HG03575 (cell line): ENCODE measurements around the gene NPIPB4.
"Not testable (repeated sequence)": the region's sequence is repeated elsewhere in the genome, so short reads cannot be mapped to it uniquely, and the experiment has no call there.

Experiments
- ATAC-seq: cut with Tn5 transposase; IDR thresholded peaks from one replicate; pipeline ENCODE4 v1.9.1; 2021; ENCODE audit not compliant: unreplicated experiment, insufficient number of reproducible peaks, low FRiP score; ENCODE audit errors: extremely low read depth

The NPIPB4 gene

DNA sequence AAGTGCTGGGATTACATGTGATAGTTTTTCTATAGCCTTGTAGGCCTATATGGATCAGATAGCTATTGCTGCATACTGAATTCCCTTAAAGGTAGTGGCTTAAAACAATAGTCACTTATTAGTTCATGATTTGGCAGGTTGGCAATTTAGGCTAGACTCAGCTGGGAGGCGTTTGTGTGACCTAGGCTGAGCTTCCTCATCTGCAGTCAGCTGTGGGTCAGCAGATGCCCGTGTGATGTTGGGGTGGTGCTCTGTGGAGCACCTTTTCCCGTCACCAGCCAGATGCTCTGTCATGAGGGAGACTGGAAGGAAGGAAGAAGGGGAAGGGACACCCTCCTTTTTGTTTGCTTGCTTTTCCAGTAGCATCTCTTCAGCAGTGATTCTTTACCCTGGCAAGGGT is 64.2 kb downstream of the NPIPB4 start:
- not testable (repeated sequence) for ATAC-seq

DNA sequence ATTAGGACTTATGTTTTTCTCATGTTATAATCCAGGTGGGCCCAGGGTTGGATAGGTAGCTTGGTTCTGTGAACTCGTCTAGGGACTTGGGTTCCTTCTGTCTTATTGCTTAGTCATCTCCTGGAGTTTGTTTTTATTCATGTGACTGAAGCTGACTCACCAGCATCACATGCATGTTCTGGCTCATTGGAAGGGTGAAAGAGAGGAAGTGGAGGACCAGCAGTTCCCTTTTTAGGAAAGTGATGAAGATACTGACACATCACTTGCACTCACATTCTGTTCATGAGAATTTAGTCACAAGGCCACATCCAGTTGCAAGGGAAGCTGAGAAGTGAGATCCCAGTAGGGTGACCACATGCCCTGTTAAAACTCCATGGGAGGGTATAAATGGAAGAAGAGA is 67.0 kb downstream of the NPIPB4 start:
- ATAC-seq, result not testable (repeated sequence)
